DOHH2 (cell line): Measurements from ENCODE around the gene DLG1.
A peak's percentile ranks its signal among the peaks of the same experiment; 100 is the strongest.

ENCODE experiments used
- H3F3A ChIP-seq: fragments of 200-600 bp; sonication (generic), shearing (Covaris generic); 2 replicates; pipeline ENCODE4 v1.6.0; 2016; ENCODE audit warnings: antibody characterized with exemption, mild to moderate bottlenecking; ENCODE audit not compliant: control insufficient read depth, insufficient read depth
- H3K27ac ChIP-seq: fragments of 200-600 bp; sonication (generic); 2 replicates; pipeline ENCODE4 v1.5.1; 2014; ENCODE audit warnings: low read depth, mild to moderate bottlenecking, low read length, moderate library complexity
- H3K27me3 ChIP-seq: fragments of 200-600 bp; sonication (generic); 2 replicates; pipeline ENCODE4 v1.6.1; 2014; ENCODE audit warnings: mild to moderate bottlenecking, low read length, mixed read lengths; ENCODE audit not compliant: control insufficient read depth
- H3K36me3 ChIP-seq: fragments of 200-600 bp; sonication (generic); 2 replicates; pipeline ENCODE4 v1.6.1; 2014; ENCODE audit warnings: mild to moderate bottlenecking, low read length, moderate library complexity, mixed read lengths; ENCODE audit not compliant: control insufficient read depth
- H3K4me1 ChIP-seq: fragments of 200-600 bp; sonication (generic); 2 replicates; pipeline ENCODE4 v1.6.1; 2014; ENCODE audit warnings: mild to moderate bottlenecking, low read length, mixed read lengths; ENCODE audit not compliant: control insufficient read depth
- H3K4me2 ChIP-seq: fragments of 200-600 bp; sonication (generic); 2 replicates; pipeline ENCODE4 v1.6.0; 2014; ENCODE audit warnings: mild to moderate bottlenecking, low read length, moderate library complexity
- H3K4me3 ChIP-seq: fragments of 200-600 bp; sonication (generic); 2 replicates; pipeline ENCODE4 v1.5.1; 2014; ENCODE audit warnings: mild to moderate bottlenecking, low read length, mixed read lengths
- H3K79me2 ChIP-seq: fragments of 200-600 bp; sonication (generic); 2 replicates; pipeline ENCODE4 v1.6.1; 2014; ENCODE audit warnings: mild to moderate bottlenecking, low read length, mixed read lengths; ENCODE audit not compliant: control insufficient read depth
- H3K9me2 ChIP-seq: fragments of 200-600 bp; sonication (generic); replicated peaks from 2 replicates; pipeline ENCODE4 v1.6.1; 2014; ENCODE audit warnings: mild to moderate bottlenecking, low read length, mixed read lengths; ENCODE audit not compliant: control insufficient read depth
- H3K9me3 ChIP-seq: fragments of 200-600 bp; sonication (generic); 2 replicates; pipeline ENCODE4 v1.6.1; 2014; ENCODE audit warnings: antibody characterized with exemption, low read length, mixed read lengths; ENCODE audit not compliant: control insufficient read depth, insufficient read depth
- H4K20me1 ChIP-seq: fragments of 200-600 bp; sonication (generic); 2 replicates; pipeline ENCODE4 v1.6.0; 2014; ENCODE audit warnings: low read depth, mild to moderate bottlenecking, antibody characterized with exemption, low read length, moderate library complexity; ENCODE audit not compliant: control insufficient read depth, insufficient read depth
- CTCF ChIP-seq: fragments of 200-600 bp; sonication (generic); IDR thresholded peaks from one replicate; pipeline ENCODE4 v1.5.1; 2014; ENCODE audit warnings: antibody characterized with exemption, mild to moderate bottlenecking, low read depth, low read length; ENCODE audit not compliant: poor library complexity, severe bottlenecking
- EZH2phosphoT487 ChIP-seq: fragments of 200-600 bp; sonication (generic); IDR thresholded peaks from 2 replicates; pipeline ENCODE4 v1.6.1; 2017; ENCODE audit warnings: borderline replicate concordance, mild to moderate bottlenecking, antibody characterized with exemption, low read length, moderate library complexity, mixed read lengths

The DLG1 gene

GRCh38 chr3:197027896-197028727, 270.3 kb downstream of the DLG1 start:
- peaks cover 40% of the 10 kb centered on the region for H3K4me1 ChIP-seq

DNA sequence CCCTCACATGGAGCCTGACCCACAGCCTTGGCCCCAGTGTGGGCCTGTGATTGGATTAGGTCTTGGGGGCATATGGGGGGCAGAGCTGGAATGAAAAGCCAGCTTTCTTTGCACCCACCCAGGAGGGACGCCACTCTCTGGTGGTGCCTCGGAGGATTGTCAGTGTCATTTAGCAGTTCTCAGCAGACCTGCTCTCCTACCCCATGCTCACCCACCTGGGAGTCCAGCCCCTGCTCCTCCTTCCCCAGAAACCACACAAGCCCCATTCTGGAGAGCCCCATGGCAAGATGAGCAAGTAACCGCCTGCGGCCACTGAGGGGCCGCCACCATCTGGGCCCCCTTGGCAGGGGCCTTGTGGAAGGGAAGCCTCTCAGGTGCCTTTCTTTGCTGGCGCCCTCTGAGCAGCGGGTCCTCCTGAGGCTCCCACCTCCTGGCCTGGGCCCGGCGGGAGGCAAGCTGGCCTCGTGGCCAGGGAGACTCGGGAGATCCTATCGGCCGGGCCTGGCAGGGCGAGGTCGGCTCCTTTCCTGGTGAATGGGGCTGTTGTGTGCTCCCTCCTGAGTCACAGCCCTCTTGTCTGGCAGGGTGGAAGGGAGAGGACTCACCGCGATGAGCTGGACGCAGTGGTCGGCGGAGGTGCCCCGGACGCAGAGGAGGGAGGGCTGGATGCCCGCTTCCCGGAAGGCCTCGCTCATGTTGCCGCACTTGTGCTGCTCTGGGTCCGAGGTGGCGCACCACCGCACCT, 271.1 kb downstream of the DLG1 start:
- Histone ChIP-seq H3K9me2 (no peaks in the 10 kb centered on the region), H4K20me1 (no peaks in the 10 kb centered on the region; the same call in 1 of the 2 replicates), H3K79me2 (no peaks in the 10 kb centered on the region), H3K9me3 (no peaks in the 10 kb centered on the region), H3K27ac (no peak overlapping the region), H3K4me1 (peaks cover 48% of the 10 kb centered on the region), H3K4me3 (no peak overlapping the region), H3K4me2 (no peak overlapping the region), H3F3A (peaks cover 4% of the 10 kb centered on the region; the same call in 1 of the 2 replicates), H3K27me3 (peaks cover 26% of the 10 kb centered on the region), H3K36me3 (no peaks in the 10 kb centered on the region)
- TF ChIP-seq EZH2phosphoT487 (no peak), CTCF (no peak)

More at GRCh38 chr3:197027896-197028727, 270.3 kb downstream of the DLG1 start:
- H3K79me2 ChIP-seq: no peaks in the 10 kb centered on the region
- TF ChIP-seq CTCF: no peak
- no peak for TF ChIP-seq EZH2phosphoT487
- peaks cover 21% of the 10 kb centered on the region for H3K27me3 ChIP-seq
- no peaks in the 10 kb centered on the region for H3K9me3 ChIP-seq
- no peak overlapping the region for H3K27ac ChIP-seq
- no peaks in the 10 kb centered on the region; the same call in 1 of the 2 replicates for H4K20me1 ChIP-seq
- H3F3A ChIP-seq: peaks cover 4% of the 10 kb centered on the region; the same call in 1 of the 2 replicates
- H3K4me3 ChIP-seq: peak overlapping the region; percentile 82
- H3K9me2 ChIP-seq: no peaks in the 10 kb centered on the region
- peak overlapping the region; percentile 93 for H3K4me2 ChIP-seq
- H3K36me3 ChIP-seq: no peaks in the 10 kb centered on the region

DNA sequence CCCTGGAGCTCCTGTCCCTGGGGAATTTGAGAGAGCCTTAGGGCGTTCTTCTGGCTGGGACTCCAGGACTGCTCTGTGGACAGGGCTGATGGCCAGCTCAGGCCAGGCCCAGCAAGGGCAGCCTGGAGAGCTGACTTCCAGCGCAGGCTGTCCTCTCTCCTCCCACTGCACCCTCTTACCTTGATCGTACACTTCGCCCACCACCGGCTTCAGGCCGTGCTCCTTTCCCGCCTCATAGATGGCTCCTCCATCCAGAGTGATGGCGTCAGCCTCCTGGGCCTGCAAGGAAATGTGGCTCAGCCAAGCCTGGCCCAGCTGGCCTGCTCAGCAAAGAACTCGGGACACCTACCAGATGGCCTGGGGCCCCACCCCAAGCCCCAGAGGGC, 271.9 kb downstream of the DLG1 start:
- Histone ChIP-seq H3K4me3 (no peak overlapping the region), H3K4me2 (no peak overlapping the region), H3K36me3 (no peaks in the 10 kb centered on the region), H3K79me2 (no peaks in the 10 kb centered on the region), H3K27me3 (peaks cover 32% of the 10 kb centered on the region), H3F3A (peaks cover 4% of the 10 kb centered on the region; the same call in 1 of the 2 replicates), H3K9me2 (no peaks in the 10 kb centered on the region), H3K27ac (no peak overlapping the region), H4K20me1 (peaks cover 3% of the 10 kb centered on the region; the same call in 1 of the 2 replicates), H3K4me1 (peaks cover 52% of the 10 kb centered on the region), H3K9me3 (no peaks in the 10 kb centered on the region)
- TF ChIP-seq EZH2phosphoT487 (no peak), CTCF (no peak)
